HT-29 (cell line): ENCODE data around the gene CDH4. TPM values are rescaled to one million over a fixed set of nuclear protein-coding genes. Genes with fewer than 3 reads are reported as not detected.

Experiments used
- DNase-seq: peaks from one replicate; pipeline ENCODE4 v3.0.0-alpha.2; 2015; ENCODE audit warnings: low spot score
- total RNA-seq: library from RNA; depleted of rRNA; stranded (reverse); fragments of >200 nt; shearing (Covaris generic); gene quantifications from 2 replicates; pipeline ENCODE4 v1.2.3, GENCODE V29; 2014

CDH4 gene
- total RNA-seq, 1 experiment from 2014 or later = not detected

GRCh38 chr20:61801857-61802442 is 549.9 kb downstream of the CDH4 start:
- no peak for DNase-seq

GRCh38 chr20:61802721-61803311 is 550.8 kb downstream of the CDH4 start:
- no peak for DNase-seq

GRCh38 chr20:61803416-61803914 is 551.4 kb downstream of the CDH4 start:
- no peak for DNase-seq

GRCh38 chr20:61803915-61804751 is 552.1 kb downstream of the CDH4 start:
- DNase-seq = no peak

GRCh38 chr20:61804752-61805295 is 552.8 kb downstream of the CDH4 start:
- no peak for DNase-seq

- DNase-seq = no peak
Measured at GRCh38 chr20:61805365-61805764, 553.3 kb downstream of the CDH4 start.

- no peak for DNase-seq
Measured at GRCh38 chr20:61805781-61806180, 553.7 kb downstream of the CDH4 start.

- no peak for DNase-seq
Measured at GRCh38 chr20:61806314-61806713, 554.3 kb downstream of the CDH4 start.

- no peak for DNase-seq
Measured at GRCh38 chr20:61806995-61807394, 554.9 kb downstream of the CDH4 start.

- DNase-seq = no peak
Measured at GRCh38 chr20:61807471-61808160, 555.6 kb downstream of the CDH4 start.

- no peak for DNase-seq
Measured at GRCh38 chr20:61808447-61808846, 556.4 kb downstream of the CDH4 start.

- DNase-seq = no peak
Measured at GRCh38 chr20:61809006-61809770, 557.1 kb downstream of the CDH4 start.

- no peak for DNase-seq
Measured at GRCh38 chr20:61810066-61810737, 558.1 kb downstream of the CDH4 start.

- no peak for DNase-seq
Measured at GRCh38 chr20:61810738-61811135, 558.7 kb downstream of the CDH4 start.

- DNase-seq = no peak
Measured at GRCh38 chr20:61811166-61811565, 559.1 kb downstream of the CDH4 start.

GRCh38 chr20:61812121-61812844 is 560.2 kb downstream of the CDH4 start:
- no peak for DNase-seq

- DNase-seq = no peak
Measured at GRCh38 chr20:61812845-61813485, 560.9 kb downstream of the CDH4 start.

- no peak for DNase-seq
Measured at GRCh38 chr20:61813791-61814190, 561.7 kb downstream of the CDH4 start.

- no peak for DNase-seq
Measured at GRCh38 chr20:61814244-61814643, 562.2 kb downstream of the CDH4 start.
